ENCODE measurements around the gene SUV39H1.
A peak's percentile ranks its signal among the peaks of the same experiment; 100 is the strongest.

Gene SUV39H1

DNA sequence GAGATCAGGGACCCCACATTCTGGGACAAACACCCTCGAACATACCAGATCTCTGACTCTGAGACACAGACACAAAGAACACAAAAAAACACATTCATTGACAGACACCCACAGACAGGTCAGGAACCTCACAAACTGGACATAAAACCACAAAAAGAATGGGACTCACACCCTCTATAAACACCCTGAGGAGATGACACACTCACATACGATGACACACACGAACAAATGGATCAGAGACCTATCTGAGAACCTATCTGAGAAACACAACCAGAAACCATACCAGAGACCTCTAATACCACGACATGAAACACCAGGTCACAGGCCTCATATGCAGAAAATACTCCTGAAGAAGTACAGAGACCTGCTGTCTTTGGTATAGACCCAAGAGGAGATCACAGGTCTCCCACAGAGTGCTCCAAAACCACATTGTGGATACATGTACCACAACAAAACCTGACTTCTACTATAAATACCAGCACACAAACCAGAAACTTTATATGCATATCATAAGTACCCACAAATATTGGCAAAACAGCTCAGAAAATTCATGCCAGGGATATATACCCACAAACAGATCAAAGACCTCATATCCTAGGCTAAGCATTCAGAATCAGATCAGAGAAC is 19.5 kb downstream of the SUV39H1 start:
- DNase-seq = no peak

DNA sequence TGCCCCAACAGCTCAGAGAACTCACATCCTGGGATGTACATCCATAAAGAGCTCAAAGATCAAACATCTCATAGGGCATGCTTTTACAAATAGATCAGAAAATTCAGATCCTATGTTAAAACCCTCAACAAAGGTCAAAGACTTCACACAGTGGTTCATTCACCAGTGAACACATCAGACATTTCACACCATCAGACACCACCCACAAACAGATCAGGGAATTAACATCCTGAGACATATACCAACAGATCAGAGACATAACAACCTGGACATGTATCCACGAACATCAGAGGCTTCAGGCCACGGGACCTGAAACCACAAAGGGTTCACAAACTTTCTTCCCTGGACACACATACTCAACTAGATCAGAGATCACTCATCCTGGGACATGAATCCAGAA is 23.4 kb downstream of the SUV39H1 start:
- DNase-seq = no peak

DNA sequence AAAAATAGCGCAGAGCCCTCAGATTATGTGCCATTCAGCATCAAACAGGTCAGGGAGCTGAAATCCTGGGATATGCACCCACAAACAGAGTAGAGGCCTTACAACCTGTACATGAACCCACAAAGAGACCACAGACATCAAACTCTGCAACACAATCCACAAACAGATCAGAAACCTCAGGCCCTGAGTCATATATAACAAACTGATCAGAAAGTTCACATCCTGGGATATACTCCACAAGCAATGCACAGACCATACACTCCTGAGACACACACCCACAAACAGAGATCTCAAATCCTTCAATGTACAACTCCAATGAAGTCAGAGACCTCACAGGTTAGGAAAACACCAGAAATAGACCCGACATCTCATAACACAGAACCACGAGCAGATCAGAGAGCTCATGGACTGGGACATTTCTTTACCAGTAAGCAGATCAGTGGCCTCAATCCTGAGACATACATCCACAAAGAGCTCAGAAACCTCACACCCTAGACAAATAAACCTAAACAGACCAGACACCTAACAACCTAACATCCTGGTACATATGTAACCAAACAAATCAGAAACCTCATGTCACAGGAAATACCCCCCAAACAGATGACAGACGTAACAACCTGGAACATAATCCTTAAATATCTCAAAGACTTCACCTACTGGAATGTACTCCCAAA is 24.2 kb downstream of the SUV39H1 start:
- DNase-seq = no peak

DNA sequence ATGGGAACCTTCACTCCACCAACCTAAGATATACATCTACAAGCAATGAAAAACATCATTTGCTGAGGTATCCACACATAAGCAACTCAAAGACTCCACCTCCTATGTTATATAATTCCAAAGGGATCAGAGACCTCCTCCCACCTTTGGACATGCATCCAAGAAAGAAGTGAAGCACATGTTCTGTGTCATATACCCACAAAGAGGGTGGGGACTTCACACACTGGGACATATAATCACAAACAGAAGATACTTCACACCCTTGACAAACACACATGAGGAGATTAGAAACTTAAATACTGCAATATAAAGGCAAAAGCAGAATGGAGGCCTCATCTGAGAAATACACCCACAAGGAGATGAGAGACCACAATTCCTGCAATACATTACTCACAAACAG is 25.4 kb downstream of the SUV39H1 start:
- DNase-seq = no peak

DNA sequence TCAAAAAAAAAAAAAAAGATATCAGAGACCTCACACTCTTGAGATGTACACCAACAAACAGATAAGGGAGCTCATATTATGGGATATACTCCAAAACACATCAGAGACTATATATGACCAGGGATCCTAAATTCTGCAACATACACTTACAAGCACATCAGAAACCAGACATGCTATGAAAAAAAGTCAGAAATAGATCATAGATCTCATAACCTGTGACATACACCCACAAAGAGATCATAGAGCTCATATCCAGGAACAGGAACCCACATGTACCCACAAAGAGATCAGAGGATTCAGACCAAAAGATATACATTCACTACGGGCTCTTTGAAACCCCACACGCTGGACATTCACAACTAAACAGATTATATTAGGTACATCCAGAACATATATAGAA is 30.1 kb downstream of the SUV39H1 start:
- no peak for DNase-seq

DNA sequence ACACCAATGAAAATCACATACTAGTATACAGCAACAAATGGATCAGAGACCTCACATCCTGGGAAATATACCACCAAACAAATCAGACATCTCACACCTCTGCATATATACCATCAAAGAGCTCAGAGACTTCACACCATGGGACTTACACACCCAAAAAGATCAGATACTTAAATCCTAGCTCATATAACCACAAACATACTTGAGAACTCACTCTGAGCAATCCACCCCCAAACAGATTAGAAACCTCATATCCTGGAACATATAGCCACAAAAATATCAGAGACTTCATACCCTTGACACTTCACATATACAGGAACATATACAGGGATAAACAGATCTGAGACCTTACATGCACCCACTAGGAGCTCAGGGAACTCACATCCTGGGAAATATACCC is 32.1 kb downstream of the SUV39H1 start:
- DNase-seq = no peak

DNA sequence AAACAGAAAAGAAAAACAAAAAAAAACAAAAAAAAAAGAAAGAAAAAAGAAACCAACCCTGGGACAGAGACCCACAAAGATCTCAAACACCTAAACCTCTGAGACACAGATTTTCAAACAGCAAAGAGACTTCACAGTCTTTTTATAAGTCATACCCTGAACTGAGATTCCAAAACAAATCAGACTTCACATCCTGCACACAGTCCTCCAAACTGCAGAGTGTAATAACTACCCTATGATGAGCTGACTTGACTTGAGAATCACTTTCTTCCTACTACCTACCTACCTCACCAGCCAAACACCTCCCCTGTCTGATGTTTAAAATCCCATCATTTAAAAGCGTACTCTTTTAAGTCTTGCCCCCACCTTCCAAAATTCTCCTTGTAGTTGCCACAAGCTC is 39.8 kb downstream of the SUV39H1 start:
- DNase-seq = no peak

DNA sequence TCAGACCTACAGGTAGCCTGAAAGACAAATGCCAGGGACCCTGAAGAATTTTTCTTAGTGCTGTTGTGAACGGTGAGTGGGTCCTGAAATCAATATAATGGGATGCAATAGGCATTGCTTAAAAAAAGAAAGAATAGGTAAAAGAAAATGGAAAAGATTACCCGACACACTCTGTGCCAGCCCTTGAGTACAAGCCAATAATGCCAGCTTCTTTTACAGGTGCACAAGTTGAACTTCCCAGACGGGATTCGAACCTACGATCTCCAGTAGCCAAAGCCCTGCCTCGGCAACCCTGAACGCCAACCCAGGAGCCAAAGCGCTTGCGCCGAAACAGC is 40.3 kb downstream of the SUV39H1 start:
- DNase-seq = no peak

DNA sequence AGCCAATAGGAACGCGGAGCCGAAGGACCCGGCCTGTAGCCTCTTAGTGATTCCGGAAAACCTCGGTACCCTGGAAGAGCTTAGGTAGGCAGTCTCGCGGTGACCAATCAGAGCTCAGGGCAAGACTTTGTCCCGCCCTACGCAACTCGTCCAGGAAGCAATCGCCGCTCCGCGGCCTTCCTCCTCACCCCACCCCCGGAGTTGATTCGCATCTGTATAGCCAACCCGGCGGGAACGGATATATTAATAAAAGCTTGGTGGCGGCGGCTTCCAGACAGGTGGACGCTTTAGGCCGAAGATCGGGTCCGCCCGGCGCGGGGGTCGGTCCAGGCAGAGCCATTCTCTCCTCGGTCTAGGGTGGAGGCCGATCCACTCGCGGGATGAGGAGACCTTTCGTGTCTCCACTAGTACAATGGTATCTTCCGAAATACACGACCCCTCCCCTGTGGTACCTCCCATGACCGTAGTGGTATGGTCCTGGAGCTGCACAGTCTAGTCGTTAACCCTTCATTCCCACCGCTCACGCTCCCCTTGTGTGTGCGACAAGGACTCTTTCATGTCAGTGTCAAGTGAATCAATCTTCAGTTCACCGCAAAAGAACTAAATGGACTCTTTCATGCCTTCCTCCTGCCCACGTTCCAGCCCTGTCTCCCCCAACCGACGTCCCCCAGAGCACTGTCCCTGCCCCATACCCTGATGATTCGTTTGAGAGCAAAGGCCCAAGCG is 40.8 kb downstream of the SUV39H1 start:
- peak; percentile 66 for DNase-seq

DNA sequence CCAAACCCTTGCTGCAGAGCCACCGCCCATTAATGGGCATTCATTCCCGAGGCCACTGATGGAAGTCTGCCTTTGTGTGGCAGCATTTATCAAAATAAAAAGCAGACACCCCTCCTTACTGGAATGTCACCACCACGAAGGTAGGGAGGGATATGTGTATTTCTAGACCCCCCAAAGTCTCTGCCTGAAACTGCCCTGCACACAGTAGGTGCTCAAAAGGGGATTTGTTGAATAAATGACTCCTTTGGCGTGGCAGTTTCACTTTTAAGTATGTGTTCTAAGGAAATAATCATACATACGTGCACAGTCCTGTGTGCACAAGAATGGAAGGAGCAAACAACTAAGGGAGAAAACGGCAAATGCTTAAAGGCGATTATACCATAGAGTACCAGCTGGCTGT is 41.4 kb downstream of the SUV39H1 start:
- DNase-seq = no peak

DNA sequence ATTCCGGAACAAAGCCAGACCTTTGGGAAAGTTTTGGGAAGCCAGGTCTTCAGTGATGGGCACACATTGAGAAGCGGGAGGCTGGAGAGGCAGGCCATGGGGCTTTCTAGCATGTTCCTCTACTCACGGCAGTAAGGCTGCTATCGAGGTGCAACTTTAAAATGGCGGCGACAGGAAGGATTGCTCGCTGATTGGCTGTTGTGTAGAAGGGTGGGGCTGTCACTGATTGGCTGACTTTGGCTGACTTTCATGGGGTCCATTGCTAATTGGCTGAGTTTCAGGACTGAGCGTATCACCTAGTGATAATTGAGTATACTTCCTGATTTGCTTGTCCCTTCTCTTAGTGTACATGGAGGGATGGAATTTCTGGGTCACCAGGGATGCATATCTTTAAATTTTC is 45.3 kb downstream of the SUV39H1 start:
- DNase-seq = no peak

DNA sequence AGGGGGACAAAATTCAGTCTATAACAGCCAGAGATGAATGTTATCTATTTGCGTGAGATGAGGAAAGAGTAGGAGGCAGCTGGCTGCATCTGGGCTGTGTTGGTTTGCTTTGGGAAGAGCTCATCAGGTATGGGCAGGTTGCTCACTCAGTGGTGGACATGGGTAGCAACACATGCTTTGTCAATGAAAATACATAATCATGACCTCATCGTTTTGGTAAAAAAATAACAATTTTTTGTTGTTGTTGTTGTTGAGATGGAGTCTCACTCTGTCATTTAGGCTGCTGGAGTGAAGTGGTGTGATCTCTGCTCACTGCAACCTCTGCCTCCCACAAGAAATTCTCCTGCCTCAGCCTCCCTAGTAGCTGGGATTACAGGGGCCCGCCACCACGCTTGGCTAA is 48.7 kb downstream of the SUV39H1 start:
- no peak for DNase-seq

DNA sequence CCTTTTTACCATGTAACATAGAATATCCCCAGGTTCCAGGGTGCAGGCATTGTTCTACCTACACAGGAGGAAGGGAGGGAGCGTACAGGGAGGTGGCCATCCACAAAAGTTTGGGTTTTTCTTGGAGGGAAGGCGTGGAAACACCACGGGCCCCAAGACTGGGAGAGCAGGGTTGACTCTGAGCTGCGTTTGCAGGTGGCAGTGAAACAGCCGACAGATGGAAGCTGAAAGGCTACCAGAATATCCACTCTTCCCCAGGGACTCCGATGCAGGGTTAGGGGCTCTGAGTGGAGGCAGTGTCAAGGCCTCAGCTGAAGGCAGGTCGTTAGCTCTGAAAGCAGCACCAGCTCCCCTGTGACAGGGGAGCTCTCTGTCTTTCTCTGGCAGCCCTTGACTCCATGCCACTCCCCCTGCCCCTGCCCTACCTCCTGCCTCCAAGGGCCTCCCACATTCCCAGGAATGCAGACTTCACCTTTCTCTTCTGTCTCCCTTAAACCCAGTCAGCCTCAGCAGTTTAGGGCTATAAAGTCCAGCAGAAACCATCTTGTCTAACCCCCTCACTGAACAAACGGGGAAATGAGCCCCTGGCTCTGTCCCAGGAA is 51.0 kb downstream of the SUV39H1 start:
- no peak for DNase-seq

DNA sequence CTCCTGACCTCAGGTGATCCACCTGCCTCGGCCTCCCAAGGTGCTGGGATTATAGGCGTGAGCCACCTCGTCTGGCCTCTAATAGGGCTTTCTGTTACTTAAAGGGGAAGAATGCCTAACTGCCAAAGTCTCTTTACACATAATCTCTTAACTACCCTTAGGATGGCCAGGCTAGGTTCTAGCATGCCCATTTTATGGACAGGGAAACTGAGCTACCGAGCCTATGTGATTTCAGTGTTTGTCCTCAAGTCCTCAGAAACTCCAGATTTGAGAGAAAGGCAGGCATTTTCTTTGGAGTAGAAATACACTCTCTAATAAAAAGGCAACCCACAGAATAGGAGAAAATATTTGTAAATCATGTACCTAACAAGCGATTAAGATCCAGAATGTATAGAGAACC is 52.6 kb downstream of the SUV39H1 start:
- DNase-seq = no peak

DNA sequence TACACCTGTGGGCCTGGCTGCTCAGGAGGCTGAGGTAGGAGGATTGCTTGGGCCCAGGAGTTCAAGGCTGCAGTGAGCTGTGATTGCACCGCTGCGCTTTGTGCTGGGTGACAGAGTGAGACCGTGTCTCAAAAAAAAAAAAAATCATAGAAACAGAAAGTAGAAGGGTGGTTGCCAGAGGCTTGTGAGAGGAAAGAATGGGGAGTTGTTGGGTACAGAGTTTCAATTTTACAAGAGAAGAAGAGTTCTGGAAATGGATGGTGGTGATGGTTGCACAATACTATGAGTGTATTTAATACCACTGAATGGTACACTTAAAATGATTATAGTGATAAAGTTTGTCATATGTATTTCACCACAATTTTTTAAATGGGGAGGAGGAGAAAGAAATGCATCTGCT is 54.8 kb downstream of the SUV39H1 start:
- DNase-seq = no peak

DNA sequence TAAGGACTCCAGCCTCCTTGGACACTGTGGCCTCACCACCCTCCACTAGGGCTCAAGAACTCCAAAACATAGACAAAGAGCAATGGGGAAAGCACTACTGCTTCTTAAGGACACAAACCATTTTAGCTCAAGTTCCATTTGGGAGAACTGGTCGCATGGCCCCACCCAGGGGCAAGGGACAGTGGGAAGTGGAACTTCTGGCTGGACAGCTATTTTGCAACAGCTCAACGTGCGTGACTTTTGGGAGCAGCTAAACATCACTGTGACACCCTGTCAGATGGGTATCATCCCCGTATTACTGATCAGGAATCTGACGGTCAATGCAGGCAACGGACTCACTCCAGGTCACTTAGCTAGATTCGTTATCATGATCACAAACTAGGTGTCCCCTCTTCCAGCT is 56.0 kb downstream of the SUV39H1 start:
- DNase-seq = no peak

DNA sequence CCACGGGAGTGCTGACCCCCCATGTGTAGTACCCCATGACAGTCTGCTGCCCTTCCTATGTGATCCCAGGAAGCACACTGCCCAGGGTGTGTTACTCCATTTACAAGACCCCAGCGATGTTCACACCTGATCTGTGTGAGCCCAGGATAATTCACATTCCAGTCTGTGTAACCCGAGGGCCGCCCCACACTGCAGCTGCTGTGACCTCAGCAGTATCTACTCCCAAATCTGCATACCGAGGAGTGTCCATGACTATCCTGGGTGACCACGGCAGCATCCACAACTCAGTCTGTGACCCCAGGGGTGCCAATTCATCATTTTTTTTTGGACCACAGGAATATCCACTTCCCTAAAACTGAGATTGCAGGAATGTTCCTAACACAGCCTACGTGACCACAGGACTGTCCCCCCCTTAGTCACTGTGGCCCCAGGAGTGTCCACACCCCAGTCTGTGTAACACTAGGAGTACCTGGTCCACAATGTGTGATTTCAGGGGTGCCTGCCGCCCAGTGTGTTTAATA is 57.2 kb downstream of the SUV39H1 start:
- no peak for DNase-seq

DNA sequence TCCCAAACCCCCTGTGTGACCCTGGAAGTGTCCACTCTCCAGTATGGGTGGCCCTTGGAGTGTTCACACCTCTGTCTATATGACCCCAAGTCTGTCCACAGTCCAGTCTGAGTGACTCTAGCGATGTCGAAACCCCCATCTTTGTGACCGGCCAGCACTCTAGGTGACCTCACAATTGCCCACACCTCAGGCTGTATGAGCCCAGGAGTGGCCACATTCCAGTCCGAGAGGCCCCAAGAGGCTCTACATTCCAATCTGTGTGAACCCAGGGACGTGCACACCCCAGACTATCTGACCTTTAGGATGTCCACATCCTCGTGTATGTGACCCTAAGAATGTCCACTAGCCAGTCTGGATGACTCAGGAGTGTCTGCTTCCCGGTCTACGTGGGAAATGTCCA is 57.7 kb downstream of the SUV39H1 start:
- DNase-seq = no peak

Measured in activated T-cell treated with anti-CD3 and anti-CD28 coated beads for 4 hours (primary cell).